Gastrocnemius medialis (tissue), 4 donors: ENCODE measurements around the gene RNF223. TPM values are rescaled to one million over a fixed set of nuclear protein-coding genes. Genes with fewer than 3 reads are reported as not detected.

Experiments
- ATAC-seq, 2 donors: fragments of 150-250 bp; one replicate each; pipeline ENCODE4 v1.9.1; 2016
- DNase-seq, 2 donors: peaks; one replicate each; pipeline ENCODE4 v3.0.0-alpha.2; 2019
- H3K27ac ChIP-seq, 4 donors: fragments of 200-600 bp; sonication (generic); 1 replicate in 1 of 4; 2 replicates in 3 of 4; pipeline ENCODE4 v1.5.1; 2016 to 2018; ENCODE audit warnings: mild to moderate bottlenecking in 2 of 4, moderate library complexity in 1 of 4
- H3K27me3 ChIP-seq, 3 donors: fragments of 200-600 bp; sonication (generic) in 2 of 3; 1 replicate in 1 of 3; 2 replicates in 2 of 3; pipeline versions ENCODE4 v1.5.1 to v1.6.0; 2016 to 2019; ENCODE audit warnings: mild to moderate bottlenecking in 1 of 3, moderate library complexity in 1 of 3
- H3K36me3 ChIP-seq, 2 donors: fragments of 200-600 bp; sonication (generic) in 1 of 2; one replicate each; pipeline ENCODE4 v1.5.1; 2017 to 2018
- H3K4me1 ChIP-seq, 2 donors: fragments of 200-600 bp; sonication (generic) in 1 of 2; one replicate each; pipeline ENCODE4 v1.5.1; 2016 to 2017; ENCODE audit warnings: mild to moderate bottlenecking in 2 of 2
- H3K4me3 ChIP-seq, 4 donors: fragments of 200-600 bp; sonication (generic) in 3 of 4; 1 replicate in 1 of 4; 2 replicates in 3 of 4; pipeline ENCODE4 v1.5.1; 2016 to 2019; ENCODE audit warnings: mild to moderate bottlenecking in 2 of 4
- H3K9me3 ChIP-seq, 3 donors: fragments of 200-600 bp; sonication (generic) in 2 of 3; 1 replicate in 1 of 3; 2 replicates in 2 of 3; pipeline ENCODE4 v1.5.1; 2016 to 2019
- CTCF ChIP-seq, 5 experiments: fragments of 450-650 bp in 3 of 5; fragments of 200-600 bp in 2 of 5; sonication (generic) in 2 of 5; IDR thresholded peaks in 4 of 5; conservative IDR thresholded peaks in 1 of 5; 1 replicate in 4 of 5; 2 replicates in 1 of 5; pipeline ENCODE4 v1.5.1; 2016 to 2019; ENCODE audit warnings: antibody characterized with exemption in 5 of 5, mild to moderate bottlenecking in 3 of 5, moderate library complexity in 3 of 5
- POLR2A ChIP-seq, 2 donors: fragments of 450-650 bp; IDR thresholded peaks; one replicate each; pipeline ENCODE4 v1.6.1; 2017; ENCODE audit warnings: antibody characterized with exemption in 2 of 2, mild to moderate bottlenecking in 2 of 2, moderate library complexity in 2 of 2
- in situ Hi-C, 4 donors: fragments of 200-750 bp; cut with MboI; loops; one replicate each; pipeline versions ENCODE4 v1.15.0 to v1.8.0; 2017; ENCODE audit warnings: low sequenced_read_pairs in 4 of 4
- intact Hi-C: fragments of 100-400 bp; cut with DNase I; formaldehyde crosslinking; loops from one replicate; pipeline ENCODE4 v1.15.1; 2023; ENCODE audit warnings: low total_unique reads
- total RNA-seq, 4 donors: library from RNA; depleted of rRNA; stranded (reverse); fragments of >200 nt; gene quantifications; one replicate each; pipeline versions ENCODE4 v1.1.0 to v1.2.3, GENCODE V29; 2016

The RNF223 gene
- total RNA-seq, 4 donors from 2014 or later, result not detected

GRCh38 chr1:1046767-1047166, 27.3 kb downstream of the RNF223 start:
- H3K27me3 ChIP-seq, result no peaks in the 10 kb centered on the region
- H3K4me1 ChIP-seq, result no peaks in the 10 kb centered on the region
- DNase-seq (no peak), ATAC-seq (no peak)
- H3K4me3 ChIP-seq, result no peak overlapping the region
- no peak overlapping the region for H3K27ac ChIP-seq
- intact Hi-C loops, result no loop called here
- no peaks in the 10 kb centered on the region for H3K9me3 ChIP-seq
- TF ChIP-seq CTCF (IDR thresholded peaks at IDR 0.05 in 4 of 5, conservative IDR thresholded peaks at IDR 0.05 in 1 of 5), result no peak
- no peak for TF ChIP-seq POLR2A (IDR thresholded peaks at IDR 0.05)
- no peaks in the 10 kb centered on the region for H3K36me3 ChIP-seq
- in situ Hi-C loops, result no loop called here

- ATAC-seq (no peak), DNase-seq (no peak)
- no peak for TF ChIP-seq CTCF (IDR thresholded peaks at IDR 0.05 in 4 of 5, conservative IDR thresholded peaks at IDR 0.05 in 1 of 5)
- no peak for TF ChIP-seq POLR2A (IDR thresholded peaks at IDR 0.05)
- no peak overlapping the region for H3K27ac ChIP-seq
- H3K36me3 ChIP-seq, result no peaks in the 10 kb centered on the region
- in situ Hi-C loops, result no loop called here
- H3K9me3 ChIP-seq, result no peaks in the 10 kb centered on the region
- intact Hi-C loops, result no loop called here
- H3K27me3 ChIP-seq, result no peaks in the 10 kb centered on the region
- no peak overlapping the region for H3K4me3 ChIP-seq
- H3K4me1 ChIP-seq, result no peaks in the 10 kb centered on the region
Measured at GRCh38 chr1:1046243-1046642, 27.9 kb downstream of the RNF223 start.

- in situ Hi-C loops, result no loop called here
- H3K4me3 ChIP-seq, result no peak overlapping the region
- H3K36me3 ChIP-seq, result no peaks in the 10 kb centered on the region
- DNase-seq, result no peak
- no peak for ATAC-seq
- no peak overlapping the region for H3K27ac ChIP-seq
- H3K4me1 ChIP-seq, result peaks cover 0 to 5% of the 10 kb centered on the region in 2 donors
- intact Hi-C loops, result no loop called here
- TF ChIP-seq POLR2A (IDR thresholded peaks at IDR 0.05) (no peak), CTCF (IDR thresholded peaks at IDR 0.05 in 4 of 5, conservative IDR thresholded peaks at IDR 0.05 in 1 of 5) (no peak)
- H3K9me3 ChIP-seq, result no peaks in the 10 kb centered on the region
- H3K27me3 ChIP-seq, result peaks cover 4 to 5% (median 4%) of the 10 kb centered on the region in 3 donors
Measured at GRCh38 chr1:1045129-1045528, 29.0 kb downstream of the RNF223 start.

GRCh38 chr1:1044455-1045078, 29.5 kb downstream of the RNF223 start:
- H3K9me3 ChIP-seq, result no peaks in the 10 kb centered on the region
- H3K27ac ChIP-seq, result no peak overlapping the region
- in situ Hi-C loops (no loop called here), intact Hi-C loops (no loop called here)
- H3K27me3 ChIP-seq, result peaks cover 8 to 10% (median 9%) of the 10 kb centered on the region in 3 donors
- DNase-seq, result no peak
- H3K4me1 ChIP-seq, result peaks cover 5 to 10% of the 10 kb centered on the region in 2 donors
- no peak overlapping the region for H3K4me3 ChIP-seq
- TF ChIP-seq POLR2A (IDR thresholded peaks at IDR 0.05) (no peak), CTCF (IDR thresholded peaks at IDR 0.05 in 4 of 5, conservative IDR thresholded peaks at IDR 0.05 in 1 of 5) (no peak)
- no peak for ATAC-seq
- no peaks in the 10 kb centered on the region for H3K36me3 ChIP-seq

GRCh38 chr1:1043921-1044320, 30.2 kb downstream of the RNF223 start:
- H3K36me3 ChIP-seq, result no peaks in the 10 kb centered on the region

More at GRCh38 chr1:1043921-1044320, 30.2 kb downstream of the RNF223 start:
- Histone ChIP-seq H3K4me1 (peaks cover 7 to 10% of the 10 kb centered on the region in 2 donors), H3K27ac (no peak overlapping the region), H3K9me3 (no peaks in the 10 kb centered on the region), H3K4me3 (no peak overlapping the region), H3K27me3 (peaks cover 15 to 17% (median 16%) of the 10 kb centered on the region in 3 donors)
- TF ChIP-seq POLR2A (IDR thresholded peaks at IDR 0.05), result no peak
- no peak for TF ChIP-seq CTCF (IDR thresholded peaks at IDR 0.05 in 4 of 5, conservative IDR thresholded peaks at IDR 0.05 in 1 of 5)
- in situ Hi-C loops (no loop called here), intact Hi-C loops (no loop called here)
- no peak for ATAC-seq
- no peak for DNase-seq
